HUDEP-2 (cell line): ENCODE data around the gene RPRD2.
A peak's percentile ranks its signal among the peaks of the same experiment; 100 is the strongest.
"Not testable (repeated sequence)": the region's sequence is repeated elsewhere in the genome, so short reads cannot be mapped to it uniquely, and the experiment has no call there.

Source experiments
- DNase-seq, 76 experiments: peaks; one replicate each; lab custom pipeline; 2025; ENCODE audit not compliant: unreplicated experiment in 76 of 76; lab: John Stamatoyannopoulos, UW

RPRD2 gene

GRCh38 chr1:150363426-150364230 lies at the start of gene RPRD2:
Gene RPRD2, plus strand, starts transcription at chr1:150364147. Its CDS starts 568 bp downstream, at chr1:150364715.
- peak; percentile 65 to 99 (median 98) for DNase-seq

DNA sequence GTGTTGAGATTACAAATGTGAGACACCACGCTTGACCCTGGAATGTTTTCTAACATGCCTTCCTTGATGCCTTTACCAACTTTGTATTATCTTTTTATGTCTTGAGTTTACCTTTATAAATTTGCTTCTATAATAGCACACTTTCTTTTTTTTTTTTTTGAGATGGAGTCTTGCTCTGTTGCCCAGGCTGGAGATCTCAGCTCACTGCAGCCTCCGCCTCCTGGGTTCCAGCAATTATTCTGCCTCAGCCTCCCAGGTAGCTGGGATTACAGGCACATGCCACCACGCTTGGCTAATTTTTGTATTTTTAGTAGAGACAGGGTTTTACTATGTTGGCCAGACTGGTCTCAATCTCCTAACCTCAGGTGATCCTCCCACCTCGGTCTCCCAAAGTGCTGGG lies 49.3 kb upstream of the RPRD2 start:
- DNase-seq, result not testable (repeated sequence)

GRCh38 chr1:150320667-150320978 lies 43.3 kb upstream of the RPRD2 start:
- DNase-seq, result no peak

DNA sequence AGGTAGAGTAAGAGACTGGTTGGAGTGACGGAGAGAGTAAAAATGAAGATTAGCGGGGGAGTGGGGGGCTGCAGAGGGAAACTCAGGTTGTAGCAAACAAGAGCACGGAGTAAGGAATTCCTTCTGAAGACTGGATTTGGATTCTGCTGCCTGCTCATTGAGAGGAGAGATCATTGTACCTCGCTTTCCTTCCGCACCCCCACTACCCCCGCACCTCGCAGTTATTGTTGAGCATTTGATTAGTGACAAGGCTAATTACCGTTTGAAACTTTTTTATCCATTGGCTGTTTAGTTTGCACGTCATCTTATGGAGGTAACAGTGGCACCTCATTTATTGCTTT lies 42.2 kb upstream of the RPRD2 start:
- no peak for DNase-seq

GRCh38 chr1:150322310-150322709 lies 41.6 kb upstream of the RPRD2 start:
- no peak for DNase-seq

- DNase-seq, result no peak
These were observed 31.2 kb upstream of the RPRD2 start for GRCh38 chr1:150332651-150333290.

DNA sequence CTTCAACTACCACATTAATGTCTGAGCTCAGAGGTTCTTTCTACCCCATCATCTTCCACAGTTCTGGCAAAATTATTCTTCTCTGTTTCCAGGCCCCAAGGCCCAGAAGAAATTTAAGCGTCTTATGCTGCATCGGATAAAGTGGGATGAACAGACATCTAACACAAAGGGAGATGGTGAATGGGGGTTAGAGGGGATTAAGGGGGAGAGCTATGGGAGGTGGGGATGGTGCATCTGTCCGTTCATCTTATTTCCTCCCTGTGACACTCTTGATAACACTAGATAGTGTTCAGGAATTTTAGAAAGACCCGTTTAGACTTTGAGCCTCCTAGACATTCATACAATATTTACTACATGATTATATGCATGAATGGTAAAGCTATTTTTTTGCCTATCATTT lies 17.6 kb upstream of the RPRD2 start:
- no peak for DNase-seq

DNA sequence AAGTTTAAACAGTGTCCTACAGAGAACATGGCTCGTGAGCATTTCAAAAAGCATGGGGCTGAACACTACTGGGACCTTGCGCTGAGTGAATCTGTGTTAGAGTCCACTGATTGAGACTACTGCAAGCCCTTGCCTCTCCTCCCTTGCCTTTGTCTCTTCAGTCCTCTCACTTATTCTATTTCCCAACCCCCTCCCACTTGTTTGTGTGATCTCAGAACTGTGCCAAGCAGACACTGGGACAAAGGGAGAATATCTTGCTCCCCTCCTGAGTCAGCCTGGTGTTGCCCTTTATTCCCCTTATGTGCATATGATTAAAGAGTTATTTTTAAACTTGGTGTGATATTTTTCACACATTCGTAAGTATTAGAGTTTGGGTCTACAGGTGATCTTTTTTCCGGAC lies 11.1 kb upstream of the RPRD2 start:
- DNase-seq, result no peak

DNA sequence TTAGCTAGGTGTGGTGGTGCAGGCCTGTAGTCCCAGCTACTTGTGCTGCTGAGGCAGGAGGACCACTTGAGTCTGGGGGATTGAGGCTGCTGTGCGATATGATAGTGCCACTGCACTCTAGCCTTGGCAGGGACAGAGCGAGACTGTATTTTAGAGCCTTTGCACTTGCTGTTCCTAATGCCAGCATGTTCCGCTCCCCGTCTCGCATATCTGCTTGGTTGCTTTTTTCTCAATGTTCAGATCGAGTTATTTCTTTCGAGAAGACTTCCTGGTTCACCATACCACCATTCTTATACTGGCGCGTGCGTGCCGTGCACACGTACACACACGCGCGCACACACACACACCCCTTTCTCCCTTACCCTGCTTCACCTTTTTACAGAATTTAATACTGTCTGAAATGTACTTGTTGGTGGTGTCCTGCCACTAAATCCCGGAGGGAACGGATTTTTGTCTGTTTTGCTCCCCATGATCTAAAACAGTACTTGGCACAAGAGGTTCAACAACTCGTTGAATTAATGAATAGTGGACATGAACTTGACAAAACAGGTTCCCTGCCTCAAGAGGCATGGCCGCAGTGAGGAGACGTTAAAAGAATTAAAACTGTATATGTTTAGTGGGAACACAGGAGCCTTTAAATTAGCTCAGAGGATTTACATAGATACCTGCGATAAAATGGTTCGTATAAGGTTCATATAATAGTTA lies 1.1 kb upstream of the RPRD2 start:
- DNase-seq, result peak in 10 of 76 experiments; percentile 11 to 54 (median 23)

DNA sequence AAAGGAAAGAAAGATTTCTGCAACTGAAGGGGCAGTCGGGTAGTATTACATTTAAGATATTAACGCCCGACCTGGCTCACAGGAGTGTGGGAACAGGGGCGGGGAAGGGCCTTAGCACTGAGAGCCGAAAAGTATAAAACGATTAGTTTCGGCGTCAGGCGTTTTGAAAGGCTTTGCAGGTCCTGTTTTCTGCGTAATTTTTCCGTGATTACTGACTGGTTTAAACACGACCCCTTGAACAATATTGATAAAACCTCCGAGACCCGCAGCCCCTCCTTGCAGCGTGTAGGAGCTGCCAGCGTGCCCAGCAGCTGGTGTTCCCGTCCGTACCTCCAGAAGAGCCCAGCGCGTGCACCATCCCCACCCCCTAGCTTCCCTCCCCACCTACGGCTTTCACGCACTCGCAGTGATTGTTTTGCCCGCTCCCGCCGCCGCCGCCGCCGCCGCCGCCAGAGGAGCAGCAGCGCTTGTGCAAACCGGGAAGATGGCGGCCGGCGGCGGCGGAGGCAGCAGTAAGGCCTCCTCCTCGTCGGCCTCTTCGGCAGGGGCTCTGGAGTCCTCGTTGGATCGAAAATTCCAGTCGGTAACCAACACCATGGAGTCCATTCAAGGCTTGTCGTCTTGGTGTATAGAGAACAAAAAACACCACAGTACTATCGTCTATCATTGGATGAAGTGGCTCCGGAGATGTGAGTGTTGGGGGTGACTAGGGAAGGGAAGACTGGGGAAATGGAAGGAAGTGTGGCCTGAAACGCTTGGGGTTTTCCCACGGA lies 470 bp downstream of the RPRD2 start:
- peak in 61 of 76 experiments; percentile 12 to 74 (median 51) for DNase-seq

GRCh38 chr1:150365941-150366340 lies 2.0 kb downstream of the RPRD2 start:
- DNase-seq, result peak in 1 of 76 experiments; percentile 8

DNA sequence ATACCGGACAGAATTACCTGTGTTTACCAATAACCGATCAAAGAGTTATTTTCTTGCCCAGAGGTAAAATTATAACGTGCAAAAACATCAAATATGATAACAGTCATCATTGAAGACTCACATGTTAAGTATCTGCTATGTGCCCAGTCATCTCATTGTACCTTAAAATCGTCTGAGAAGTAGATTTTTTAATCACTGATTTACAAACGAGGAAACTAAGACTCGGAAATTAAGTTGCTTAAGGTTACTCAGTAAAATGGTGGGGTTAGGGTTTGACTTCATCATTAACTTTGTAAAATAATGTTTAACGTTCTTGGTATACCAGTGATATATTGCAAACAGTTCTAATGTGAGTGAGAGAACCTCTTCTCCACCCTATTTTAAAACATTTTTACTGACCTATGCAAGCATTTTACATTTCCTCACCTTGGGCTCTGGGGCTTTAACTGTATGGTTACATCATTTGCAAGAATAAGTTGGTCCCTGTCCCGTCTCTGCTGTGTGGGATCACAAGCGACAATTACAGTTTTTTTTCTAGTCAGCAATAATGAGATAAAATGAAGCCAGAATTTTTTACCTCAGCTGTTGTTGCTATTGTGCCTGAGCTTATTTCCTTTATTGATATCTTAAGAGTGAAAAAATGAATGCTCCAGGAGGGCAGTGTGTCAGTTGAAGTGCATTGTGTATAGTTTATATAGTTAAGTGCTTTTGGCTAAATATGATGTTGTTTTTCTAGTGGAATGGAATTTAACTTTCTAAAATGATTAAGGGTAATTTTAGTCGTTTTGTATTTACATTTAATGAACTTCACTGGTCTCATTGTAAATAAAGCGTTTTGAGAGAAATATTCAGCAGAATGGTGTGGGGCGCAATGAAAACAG lies 2.7 kb downstream of the RPRD2 start:
- DNase-seq, result peak in 6 of 76 experiments; percentile 5 to 23 (median 11)

GRCh38 chr1:150371110-150371509 lies 7.2 kb downstream of the RPRD2 start:
- no peak for DNase-seq

GRCh38 chr1:150372580-150372979 lies 8.6 kb downstream of the RPRD2 start:
- no peak for DNase-seq

DNA sequence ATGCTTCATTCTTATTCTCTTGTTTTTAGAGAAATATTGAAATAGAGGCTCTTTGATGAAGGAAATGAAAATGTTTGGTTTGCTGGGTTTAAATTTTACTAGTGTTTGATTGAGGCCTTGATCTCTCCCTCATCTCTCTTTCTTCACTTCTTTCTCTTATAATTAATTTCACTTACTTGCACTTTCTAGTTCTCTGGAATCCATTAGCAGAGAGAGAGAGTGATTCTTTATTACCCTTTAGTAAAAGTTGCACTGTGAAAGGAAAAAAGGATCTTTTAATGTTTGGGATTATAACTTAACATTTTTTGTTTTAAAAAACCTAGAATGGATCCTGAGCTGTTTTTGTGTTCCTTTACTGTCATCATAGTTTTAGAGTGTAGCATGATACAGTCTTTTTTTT lies 12.2 kb downstream of the RPRD2 start:
- DNase-seq, result no peak

- peak in 1 of 76 experiments; percentile 13 for DNase-seq
These were observed 19.8 kb downstream of the RPRD2 start for GRCh38 chr1:150383631-150384324.

GRCh38 chr1:150385537-150386445 lies 21.8 kb downstream of the RPRD2 start:
- DNase-seq, result no peak

DNA sequence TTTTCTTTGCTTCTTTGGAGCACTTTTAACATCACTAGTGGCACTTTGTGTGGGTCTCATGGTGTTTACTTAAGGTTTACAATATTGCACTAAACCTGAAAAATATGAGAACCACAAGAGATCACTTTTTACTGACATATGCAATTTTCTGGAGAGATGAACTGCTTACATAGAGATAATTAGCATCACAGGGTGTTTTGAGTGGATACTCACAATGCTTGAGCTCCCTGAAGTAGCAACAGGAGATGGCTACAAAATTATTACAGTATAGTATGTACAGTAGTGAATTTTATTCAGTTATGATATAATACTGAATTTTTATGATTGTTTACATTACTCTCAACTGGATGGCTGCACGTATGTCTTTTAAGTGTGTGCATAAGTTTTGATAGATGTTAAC lies 22.6 kb downstream of the RPRD2 start:
- no peak for DNase-seq
